MM.1S (cell line): ENCODE measurements around the gene EPYC.

Source experiments
- CTCF ChIP-seq: fragments of 300-600 bp; sonication (generic); IDR thresholded peaks from 2 replicates; pipeline ENCODE4 v1.5.1; 2016; ENCODE audit warnings: antibody characterized with exemption, low read length, mixed read lengths
- EZH2 ChIP-seq: fragments of 300-600 bp; sonication (generic); optimal IDR thresholded peaks from 2 replicates; pipeline ENCODE3; 2017; ENCODE audit warnings: low read depth, mild to moderate bottlenecking, antibody characterized with exemption, low read length, mixed read lengths

GRCh38 chr12:90961154-90961553 is 43.6 kb downstream of the EPYC start:
- TF ChIP-seq EZH2 (no peak), CTCF (no peak)
